ENCODE data around the gene DHRS7C. TPM values are rescaled to one million over a fixed set of nuclear protein-coding genes. Genes with fewer than 3 reads are reported as not detected.
"Not testable (repeated sequence)": the region's sequence is repeated elsewhere in the genome, so short reads cannot be mapped to it uniquely, and the experiment has no call there.

The DHRS7C gene
- total and polyA plus RNA-seq, 2 donors (not counting 1 experiment from before 2014, with no cell fraction given): not detected

DNA sequence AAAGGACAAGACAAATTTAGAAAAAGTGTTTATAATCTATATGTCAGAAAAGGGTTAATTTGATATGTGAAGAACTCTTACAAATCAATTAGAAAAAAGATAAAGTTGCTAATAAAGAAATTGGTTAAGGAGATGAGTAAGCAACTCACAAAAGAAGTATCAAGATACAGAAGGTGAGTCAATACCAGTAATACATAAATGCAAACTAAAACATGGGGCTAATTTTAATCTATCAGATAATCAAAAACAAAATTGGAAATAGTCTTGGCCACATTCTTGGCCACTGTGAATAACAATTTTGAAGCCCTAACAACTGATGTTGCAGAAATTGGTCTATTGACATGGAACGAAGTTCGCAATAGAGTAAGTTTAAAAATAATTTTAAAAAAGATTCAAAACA, 6.8 kb downstream of the DHRS7C start:
- Histone ChIP-seq H3K27me3 (replicated peaks in 1 of 4; ENCODE audit: control extremely low read depth in 1 of 4, control insufficient read depth in 3 of 4, insufficient read depth in 4 of 4, low read length in 3 of 4) (peaks cover 0 to 8% (median 0%) of the 10 kb centered on the region in 4 experiments), H3K27ac (ENCODE audit: low read length in 2 of 2) (no peak overlapping the region), H4K20me1 (ENCODE audit: control insufficient read depth, insufficient read depth, low read length, poor library complexity, severe bottlenecking) (no peaks in the 10 kb centered on the region), H2AFZ (ENCODE audit: insufficient read depth, low read depth, low read length, poor library complexity, severe bottlenecking) (no peak overlapping the region), H3K36me3 (replicated peaks in 1 of 2; ENCODE audit: control extremely low read depth in 1 of 2, control insufficient read depth in 1 of 2, extremely low read depth in 1 of 2, insufficient read depth in 2 of 2, low read length in 1 of 2) (no peaks in the 10 kb centered on the region), H3K4me1 (ENCODE audit: control insufficient read depth in 2 of 2, insufficient read depth in 2 of 2, low read length in 2 of 2) (no peaks in the 10 kb centered on the region), H3K9ac (ENCODE audit: low read length) (no peak overlapping the region), H3K4me2 (replicated peaks; ENCODE audit: low read depth, low read length, poor library complexity, severe bottlenecking) (no peak overlapping the region), H3K4me3 (ENCODE audit: control extremely low read depth in 1 of 5, extremely low read depth in 1 of 5, insufficient read depth in 1 of 5, low read depth in 2 of 5, low read length in 4 of 5) (no peak overlapping the region), H3K9me3 (ENCODE audit: control extremely low read depth in 1 of 3, control insufficient read depth in 2 of 3, insufficient read depth in 1 of 3, low read length in 2 of 3) (no peaks in the 10 kb centered on the region), H3K79me2 (ENCODE audit: control insufficient read depth, insufficient read depth, low read length) (no peaks in the 10 kb centered on the region)
- intact Hi-C loops (cut with micrococcal nuclease): no loop called here
- H3K4me1 Mint-ChIP-seq: no peaks in the 10 kb centered on the region
- ChIA-PET CTCF (no interaction called here), POLR2A (no interaction called here)
- H3K27ac Mint-ChIP-seq: no peak overlapping the region
- ATAC-seq (ENCODE audit: low read depth) (no peak), DNase-seq (no peak)
- peaks cover 23% of the 10 kb centered on the region for H3K27me3 Mint-ChIP-seq
- no peak overlapping the region for H3K4me3 Mint-ChIP-seq
- no CpG with 5 or more reads among the region's 2 CpGs for WGBS (ENCODE audit: insufficient coverage)
- TF ChIP-seq EZH2 (IDR thresholded peaks at IDR 0.05; ENCODE audit: borderline replicate concordance, insufficient read depth, low read depth, low read length, poor library complexity, severe bottlenecking): no peak
- no peaks in the 10 kb centered on the region for H3K9me3 Mint-ChIP-seq (ENCODE audit: insufficient read depth)

DNA sequence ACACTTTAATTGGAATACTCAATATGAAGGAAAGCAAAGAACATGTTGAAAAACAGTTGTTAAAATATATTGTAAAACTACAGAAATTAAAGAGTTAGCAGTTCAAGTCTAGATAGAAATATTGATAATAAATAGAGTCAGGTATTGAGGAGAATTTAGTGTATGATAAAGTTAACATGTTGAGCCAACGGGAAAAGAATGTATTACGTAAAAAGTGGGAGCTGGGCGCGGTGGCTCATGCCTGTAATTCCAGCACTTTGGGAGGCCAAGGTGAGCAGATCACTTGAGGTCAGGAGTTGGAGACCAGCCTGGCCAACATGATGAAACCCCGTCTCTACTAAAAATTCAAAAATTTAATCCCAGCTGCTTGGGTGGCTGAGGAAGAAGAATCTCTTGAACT, 7.9 kb downstream of the DHRS7C start:
- H3K36me3 ChIP-seq (replicated peaks in 1 of 2; ENCODE audit: control extremely low read depth in 1 of 2, control insufficient read depth in 1 of 2, extremely low read depth in 1 of 2, insufficient read depth in 2 of 2, low read length in 1 of 2); H4K20me1 ChIP-seq (ENCODE audit: control insufficient read depth, insufficient read depth, low read length, poor library complexity, severe bottlenecking); CTCF ChIA-PET; DNase-seq; H3K4me2 ChIP-seq (replicated peaks; ENCODE audit: low read depth, low read length, poor library complexity, severe bottlenecking); H3K27ac Mint-ChIP-seq; H3K4me3 Mint-ChIP-seq; H3K4me1 ChIP-seq (ENCODE audit: control insufficient read depth in 2 of 2, insufficient read depth in 2 of 2, low read length in 2 of 2); H3K4me1 Mint-ChIP-seq; H3K4me3 ChIP-seq (ENCODE audit: control extremely low read depth in 1 of 5, extremely low read depth in 1 of 5, insufficient read depth in 1 of 5, low read depth in 2 of 5, low read length in 4 of 5); POLR2A ChIA-PET; H2AFZ ChIP-seq (ENCODE audit: insufficient read depth, low read depth, low read length, poor library complexity, severe bottlenecking); H3K9ac ChIP-seq (ENCODE audit: low read length); ATAC-seq (ENCODE audit: low read depth); H3K9me3 Mint-ChIP-seq (ENCODE audit: insufficient read depth); H3K9me3 ChIP-seq (ENCODE audit: control extremely low read depth in 1 of 3, control insufficient read depth in 2 of 3, insufficient read depth in 1 of 3, low read length in 2 of 3); H3K27ac ChIP-seq (ENCODE audit: low read length in 2 of 2); H3K79me2 ChIP-seq (ENCODE audit: control insufficient read depth, insufficient read depth, low read length); intact Hi-C loops (cut with micrococcal nuclease): not testable (repeated sequence)
- H3K27me3 Mint-ChIP-seq: peaks cover 20% of the 10 kb centered on the region
- WGBS (ENCODE audit: insufficient coverage): 97% methylated on average over 4 of the region's 5 CpGs
- H3K27me3 ChIP-seq (replicated peaks in 1 of 4; ENCODE audit: control extremely low read depth in 1 of 4, control insufficient read depth in 3 of 4, insufficient read depth in 4 of 4, low read length in 3 of 4): peaks cover 0 to 11% (median 0%) of the 10 kb centered on the region in 4 experiments
